ENCODE measurements around the gene LRMDA. TPM values are rescaled to one million over a fixed set of nuclear protein-coding genes. Genes with fewer than 3 reads are reported as not detected.
A peak's percentile ranks its signal among the peaks of the same experiment; 100 is the strongest.

The LRMDA gene
- polyA plus RNA-seq, 3 donors, result 39.8 to 59.6 (median 56.4) TPM

GRCh38 chr10:76553263-76554032 is 1122.0 kb downstream of the LRMDA start:
- Histone ChIP-seq H3K27ac (ENCODE audit: low read depth in 1 of 2, low read length in 2 of 2) (no peak overlapping the region), H3K9me3 (replicated peaks in 1 of 2; ENCODE audit: control insufficient read depth in 1 of 2, insufficient read depth in 1 of 2, low read length in 2 of 2) (no peaks in the 10 kb centered on the region), H3K9ac (ENCODE audit: insufficient read depth, low read length, poor library complexity, severe bottlenecking) (no peak overlapping the region), H4K20me1 (ENCODE audit: insufficient read depth, low read length) (no peaks in the 10 kb centered on the region), H3K4me3 (replicated peaks in 1 of 3; ENCODE audit: low read depth in 2 of 3, low read length in 3 of 3) (no peak overlapping the region), H3K79me2 (ENCODE audit: insufficient read depth, low read length) (no peaks in the 10 kb centered on the region), H3K4me1 (ENCODE audit: control insufficient read depth in 1 of 2, insufficient read depth in 2 of 2, low read length in 2 of 2) (peaks cover 0 to 3% of the 10 kb centered on the region in 2 donors), H3K36me3 (replicated peaks in 1 of 2; ENCODE audit: control insufficient read depth in 1 of 2, insufficient read depth in 2 of 2, low read length in 2 of 2) (peaks cover 0 to 9% of the 10 kb centered on the region in 2 donors), H3K27me3 (ENCODE audit: control insufficient read depth in 2 of 2, insufficient read depth in 2 of 2, low read length in 2 of 2) (no peaks in the 10 kb centered on the region), H2AFZ (ENCODE audit: insufficient read depth, low read depth, low read length, poor library complexity, severe bottlenecking) (no peak overlapping the region), H3K4me2 (replicated peaks; ENCODE audit: extremely low read depth, low read length, poor library complexity, severe bottlenecking) (no peak overlapping the region)
- 97% methylated on average over 6 of the region's 17 CpGs for WGBS (ENCODE audit: insufficient coverage)
- Mint-ChIP-seq H3K36me3 (peaks cover 4 to 14% of the 10 kb centered on the region in 2 donors), H3K27ac (peak overlapping the region in 1 of 7 donors; percentile 53), H3K4me3 (no peak overlapping the region), H3K9me3 (peaks cover 0 to 1% (median 0%) of the 10 kb centered on the region in 7 donors), H3K4me1 (peaks cover 4% of the 10 kb centered on the region), H3K27me3 (ENCODE audit: low read depth in 3 of 3) (peaks cover 0 to 2% (median 0%) of the 10 kb centered on the region in 3 donors)
- intact Hi-C loops (cut with micrococcal nuclease), result no loop called here
- DNase-seq, result no peak
- no peak for TF ChIP-seq CTCF (IDR thresholded peaks at IDR 0.05)

- WGBS (ENCODE audit: insufficient coverage), result 99% methylated on average over 6 of the region's 7 CpGs
- no peak overlapping the region for H3K4me3 ChIP-seq (replicated peaks in 1 of 3; ENCODE audit: low read depth in 2 of 3, low read length in 3 of 3)
These were observed 1122.6 kb downstream of the LRMDA start for GRCh38 chr10:76554033-76554408.

More at GRCh38 chr10:76554033-76554408, 1122.6 kb downstream of the LRMDA start:
- Mint-ChIP-seq H3K36me3 (peaks cover 4 to 14% of the 10 kb centered on the region in 2 donors), H3K4me1 (peaks cover 4% of the 10 kb centered on the region), H3K9me3 (peaks cover 0 to under 1% (median 0%) of the 10 kb centered on the region in 7 donors), H3K4me3 (no peak overlapping the region), H3K27ac (peak overlapping the region in 1 of 7 donors; percentile 43), H3K27me3 (ENCODE audit: low read depth in 3 of 3) (peaks cover 0 to 2% (median 0%) of the 10 kb centered on the region in 3 donors)
- no peaks in the 10 kb centered on the region for H3K9me3 ChIP-seq (replicated peaks in 1 of 2; ENCODE audit: control insufficient read depth in 1 of 2, insufficient read depth in 1 of 2, low read length in 2 of 2)
- no peaks in the 10 kb centered on the region for H3K27me3 ChIP-seq (ENCODE audit: control insufficient read depth in 2 of 2, insufficient read depth in 2 of 2, low read length in 2 of 2)
- intact Hi-C loops (cut with micrococcal nuclease), result no loop called here
- H3K36me3 ChIP-seq (replicated peaks in 1 of 2; ENCODE audit: control insufficient read depth in 1 of 2, insufficient read depth in 2 of 2, low read length in 2 of 2), result peaks cover 0 to 12% of the 10 kb centered on the region in 2 donors
- H3K79me2 ChIP-seq (ENCODE audit: insufficient read depth, low read length), result no peaks in the 10 kb centered on the region
- H3K27ac ChIP-seq (ENCODE audit: low read depth in 1 of 2, low read length in 2 of 2), result no peak overlapping the region
- H4K20me1 ChIP-seq (ENCODE audit: insufficient read depth, low read length), result no peaks in the 10 kb centered on the region
- no peak overlapping the region for H3K9ac ChIP-seq (ENCODE audit: insufficient read depth, low read length, poor library complexity, severe bottlenecking)
- no peak for TF ChIP-seq CTCF (IDR thresholded peaks at IDR 0.05)
- H3K4me2 ChIP-seq (replicated peaks; ENCODE audit: extremely low read depth, low read length, poor library complexity, severe bottlenecking), result no peak overlapping the region
- H2AFZ ChIP-seq (ENCODE audit: insufficient read depth, low read depth, low read length, poor library complexity, severe bottlenecking), result no peak overlapping the region
- peaks cover 0 to 3% of the 10 kb centered on the region in 2 donors for H3K4me1 ChIP-seq (ENCODE audit: control insufficient read depth in 1 of 2, insufficient read depth in 2 of 2, low read length in 2 of 2)
- DNase-seq, result no peak

Measured in CD14-positive monocyte (primary cell).